AG09309 (cell line): Measurements from ENCODE around the gene TP53I13.
A peak's percentile ranks its signal among the peaks of the same experiment; 100 is the strongest.

ENCODE experiments used
- DNase-seq: peaks from one replicate; pipeline ENCODE4 v3.0.0-alpha.2; 2010; ENCODE audit warnings: low read depth
- H3K4me3 ChIP-seq: 2 replicates; pipeline ENCODE4 v1.5.1; 2011; ENCODE audit warnings: mild to moderate bottlenecking, low read depth, low read length, moderate library complexity; ENCODE audit not compliant: control insufficient read depth
- CTCF ChIP-seq: IDR thresholded peaks from 2 replicates; pipeline ENCODE4 v1.5.1; 2011; ENCODE audit warnings: mild to moderate bottlenecking, low read depth, low read length, inconsistent platforms; ENCODE audit not compliant: insufficient read depth, control insufficient read depth; ENCODE audit errors: missing control alignments

Gene TP53I13

GRCh38 chr17:29614349-29615047 lies 46.0 kb downstream of the TP53I13 start:
- no peak for DNase-seq
- H3K4me3 ChIP-seq, result no peak overlapping the region
- TF ChIP-seq CTCF, result no peak

GRCh38 chr17:29615048-29615385 lies 46.5 kb downstream of the TP53I13 start:
- H3K4me3 ChIP-seq, result no peak overlapping the region
- no peak for DNase-seq
- no peak for TF ChIP-seq CTCF

- peak overlapping the region; percentile 27 for H3K4me3 ChIP-seq
- no peak for TF ChIP-seq CTCF
- DNase-seq, result no peak
Measured at GRCh38 chr17:29615492-29616299, 47.2 kb downstream of the TP53I13 start.

- H3K4me3 ChIP-seq, result no peak overlapping the region
- no peak for DNase-seq
- TF ChIP-seq CTCF, result no peak
Measured at GRCh38 chr17:29616300-29617048, 48.0 kb downstream of the TP53I13 start.

- no peak overlapping the region for H3K4me3 ChIP-seq
- no peak for DNase-seq
Measured at GRCh38 chr17:29617125-29617480, 48.6 kb downstream of the TP53I13 start.

More at GRCh38 chr17:29617125-29617480, 48.6 kb downstream of the TP53I13 start:
- peak; percentile 42 for TF ChIP-seq CTCF
